GM19193 (cell line): ENCODE data around the gene FAM117A.

Experiments used
- POLR2A ChIP-seq: IDR thresholded peaks from 4 replicates; pipeline ENCODE4 v1.6.1; 2011; ENCODE audit not compliant: insufficient read depth, insufficient read length; ENCODE audit errors: extremely low read depth

The FAM117A gene

DNA sequence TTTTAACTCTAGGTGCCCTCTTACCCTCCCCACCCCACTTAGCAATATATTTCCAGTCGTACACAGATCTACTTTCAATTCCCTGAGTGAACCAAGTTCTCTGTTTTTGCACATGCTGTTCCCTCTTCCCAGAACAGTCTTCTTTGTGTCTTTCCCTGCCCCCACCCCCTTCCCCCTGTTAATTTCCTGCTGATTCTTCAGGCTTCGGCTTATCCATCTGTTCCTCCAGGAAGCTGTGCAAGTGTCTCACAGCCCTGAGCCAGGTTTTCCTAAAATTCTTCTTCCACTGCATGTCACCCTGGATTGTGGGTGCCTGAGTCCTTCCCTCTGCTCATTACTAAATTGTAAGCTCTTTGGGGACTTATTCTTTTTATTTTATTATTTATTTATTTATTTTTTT, 73.7 kb downstream of the FAM117A start:
- TF ChIP-seq POLR2A, result no peak

- no peak for TF ChIP-seq POLR2A
These were observed 75.1 kb downstream of the FAM117A start for GRCh38 chr17:49688848-49689247.

- no peak for TF ChIP-seq POLR2A
These were observed 75.9 kb downstream of the FAM117A start for GRCh38 chr17:49687878-49688491.

- no peak for TF ChIP-seq POLR2A
These were observed 82.6 kb downstream of the FAM117A start for GRCh38 chr17:49681106-49681979.

DNA sequence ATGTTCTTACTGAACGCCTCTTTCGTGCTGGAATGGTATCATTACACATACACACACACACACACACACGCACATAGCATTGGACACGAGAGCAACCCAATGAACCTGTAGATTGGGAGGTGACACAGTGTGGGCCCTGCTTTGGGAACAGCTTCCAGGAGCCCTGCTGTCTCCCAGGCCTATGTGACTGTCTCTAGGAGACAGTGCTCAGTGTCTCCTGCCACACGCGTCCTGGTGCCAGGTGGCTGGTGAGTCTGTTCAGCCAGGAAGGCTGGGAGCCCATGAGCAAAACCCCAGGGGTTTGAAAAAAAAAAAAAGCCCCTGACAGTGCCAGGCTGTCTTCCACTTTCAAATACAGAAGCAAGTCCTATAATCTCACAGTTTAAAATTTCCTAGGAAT, 83.6 kb downstream of the FAM117A start:
- no peak for TF ChIP-seq POLR2A

DNA sequence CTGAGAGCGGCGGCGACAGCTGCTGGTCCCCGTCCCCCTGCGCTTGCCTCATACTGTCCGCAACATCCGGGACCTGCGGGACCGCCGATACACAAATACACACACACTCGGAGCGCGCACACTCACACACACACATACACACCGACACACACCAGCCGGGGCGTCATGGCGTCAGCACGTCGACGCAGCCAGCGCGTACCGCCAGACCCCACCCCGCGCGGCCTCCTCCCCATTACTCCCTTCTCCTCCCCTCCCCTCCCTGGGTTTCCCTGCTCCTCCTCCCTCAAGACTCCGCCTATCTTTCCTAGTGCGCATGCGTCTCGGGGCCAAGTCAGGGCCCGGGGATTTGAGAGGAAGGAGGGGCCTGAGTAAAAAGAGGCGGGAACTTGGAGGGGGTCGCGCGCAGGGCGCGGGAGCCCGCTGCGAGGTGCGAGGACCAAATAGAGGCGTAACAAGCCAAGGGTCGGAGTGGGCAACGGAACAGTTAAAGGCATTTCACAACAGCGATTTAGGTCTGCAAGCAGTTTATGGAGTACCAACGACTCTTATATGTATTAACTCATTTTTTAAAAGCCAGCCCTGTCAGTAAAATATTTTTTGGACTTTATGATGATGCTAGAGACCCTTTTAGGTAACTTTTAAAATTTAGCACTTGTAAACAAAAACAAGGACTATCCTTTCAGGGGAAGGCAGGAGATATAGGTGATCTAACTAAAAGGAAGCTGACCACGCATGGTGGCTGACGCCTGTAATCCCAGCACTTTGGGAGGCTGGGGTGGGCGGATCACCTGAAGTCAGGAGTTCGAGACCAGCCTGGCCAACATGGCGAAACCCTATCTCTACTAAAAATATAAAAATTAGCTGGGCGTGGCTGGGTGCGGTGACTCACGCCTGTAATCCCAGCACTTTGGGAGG, 85.7 kb downstream of the FAM117A start, which contains the start of gene SPOP:
Gene SPOP, minus strand, starts transcription at position 165 of the 915 bp plus-strand sequence. CDS start 55,287 bp downstream, outside the sequence.
- TF ChIP-seq POLR2A, result peak; percentile 79

DNA sequence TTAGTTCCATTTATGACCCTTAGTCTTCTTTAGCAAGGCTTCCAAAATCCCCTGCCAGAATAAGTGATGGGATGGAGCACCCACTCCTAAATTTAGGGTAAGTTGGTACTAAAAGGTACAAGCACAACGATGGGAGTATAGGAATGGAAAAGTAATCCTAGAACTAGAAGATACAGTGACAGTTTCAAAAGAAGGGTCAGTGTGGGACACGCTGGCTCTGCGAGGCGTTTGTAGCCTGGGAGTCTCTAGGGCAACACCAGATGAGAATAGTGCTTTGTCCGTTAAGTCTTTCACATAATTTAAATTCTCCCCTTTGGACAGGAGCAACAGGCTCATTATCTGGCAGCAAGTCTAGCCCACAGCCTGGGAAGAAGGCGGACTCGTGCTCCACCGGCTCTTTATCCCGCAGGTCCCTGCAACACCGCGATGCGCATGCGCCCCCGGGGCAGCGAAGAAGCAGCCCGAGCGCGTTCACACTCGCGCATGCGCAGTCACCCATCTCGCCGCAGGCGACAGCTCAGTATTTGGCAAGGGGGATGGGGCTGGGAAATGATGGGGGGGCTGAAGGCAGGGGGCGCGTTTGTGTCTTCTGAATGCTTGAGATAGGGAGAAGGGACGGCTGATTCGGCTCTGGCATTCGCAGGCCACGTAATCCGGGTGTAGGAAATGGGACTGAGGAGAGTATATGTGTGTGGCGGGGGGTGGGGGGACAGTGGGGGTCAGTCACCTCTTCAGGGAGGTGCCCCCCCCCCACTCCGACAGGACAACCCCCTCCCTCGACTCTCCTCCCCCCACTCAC, 86.6 kb downstream of the FAM117A start:
- TF ChIP-seq POLR2A, result peak; percentile 47

GRCh38 chr17:49676276-49676868, 87.6 kb downstream of the FAM117A start:
- TF ChIP-seq POLR2A, result no peak

GRCh38 chr17:49674507-49674906, 89.4 kb downstream of the FAM117A start:
- TF ChIP-seq POLR2A, result no peak

- TF ChIP-seq POLR2A, result no peak
These were observed 93.3 kb downstream of the FAM117A start for GRCh38 chr17:49670641-49671040.

DNA sequence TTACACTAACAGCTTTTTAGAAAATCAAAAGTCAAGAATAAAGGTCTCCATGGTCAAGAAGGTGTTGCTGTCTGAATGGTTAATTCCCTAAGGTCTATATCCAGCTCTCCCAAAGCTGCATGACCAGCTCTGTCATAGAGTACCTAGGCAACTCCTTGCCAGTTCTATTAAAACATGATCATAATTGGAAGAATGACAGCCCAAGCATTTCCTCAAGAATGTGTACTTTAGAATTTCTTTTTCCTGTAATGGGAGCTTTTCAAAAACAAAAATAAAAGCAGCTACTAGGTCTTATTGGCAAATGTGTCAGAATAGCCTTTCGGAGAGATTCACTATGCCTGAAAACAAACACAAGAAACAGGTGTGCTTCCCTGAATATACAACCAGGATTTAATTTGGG, 93.9 kb downstream of the FAM117A start:
- no peak for TF ChIP-seq POLR2A

DNA sequence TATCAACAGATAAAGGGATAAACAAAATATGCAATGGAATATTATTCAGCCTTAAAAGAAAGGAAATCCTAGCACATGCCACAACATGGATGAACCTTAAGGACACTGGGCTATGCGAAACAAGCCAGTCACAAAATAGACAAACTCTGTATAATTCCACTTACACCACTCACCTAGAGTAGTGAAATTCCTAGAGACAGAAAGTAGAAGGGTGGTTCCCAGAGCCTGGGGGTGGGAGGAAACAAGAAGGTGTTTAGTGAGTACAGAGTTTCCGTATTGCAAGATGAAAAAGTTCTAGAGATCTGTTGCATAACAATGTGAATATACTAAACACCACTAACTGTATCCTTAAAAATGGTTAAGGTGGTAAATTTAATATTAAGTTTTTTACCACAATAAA, 96.1 kb downstream of the FAM117A start:
- no peak for TF ChIP-seq POLR2A

- TF ChIP-seq POLR2A, result no peak
These were observed 99.2 kb downstream of the FAM117A start for GRCh38 chr17:49664706-49665211.
